Activated CD8-positive, alpha-beta memory T cell treated with anti-CD3 and anti-CD28 coated beads, Interleukin-2, amount 50 U/mL, for 1 hour (primary cell): Measurements from ENCODE around the gene TRIM39.

ENCODE experiments used
- DNase-seq: peaks from one replicate; pipeline ENCODE4 v3.0.0-alpha.2; 2020; ENCODE audit errors: extremely low read depth

Gene TRIM39

GRCh38 chr6:30327232-30327746 is 562 bp downstream of the TRIM39 start:
- DNase-seq: peak; percentile 81

DNA sequence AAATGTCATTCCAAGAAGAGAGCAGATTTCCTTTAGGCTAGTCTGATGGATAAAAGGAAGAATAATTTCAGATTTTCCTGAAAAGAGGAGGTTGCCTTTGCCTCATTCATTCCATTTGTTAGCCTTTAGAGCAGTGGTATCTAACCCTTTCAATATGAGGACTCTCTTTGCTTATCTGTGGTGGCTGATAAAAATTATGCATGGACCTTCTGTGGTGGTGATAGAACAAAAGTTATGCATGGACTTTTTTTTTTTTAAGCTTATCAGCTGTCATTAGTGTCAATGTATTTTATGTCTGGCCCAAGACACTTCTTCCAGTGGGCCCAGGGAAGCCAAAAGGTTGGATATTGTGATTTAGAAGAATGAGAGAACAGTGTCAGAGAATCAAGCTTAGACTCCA is 1.7 kb downstream of the TRIM39 start:
- DNase-seq: no peak

- no peak for DNase-seq
Observed at GRCh38 chr6:30329331-30329730, 2.6 kb downstream of the TRIM39 start.

- no peak for DNase-seq
Observed at GRCh38 chr6:30331981-30332380, 5.3 kb downstream of the TRIM39 start.

- no peak for DNase-seq
Observed at GRCh38 chr6:30334075-30334783, 7.5 kb downstream of the TRIM39 start.

DNA sequence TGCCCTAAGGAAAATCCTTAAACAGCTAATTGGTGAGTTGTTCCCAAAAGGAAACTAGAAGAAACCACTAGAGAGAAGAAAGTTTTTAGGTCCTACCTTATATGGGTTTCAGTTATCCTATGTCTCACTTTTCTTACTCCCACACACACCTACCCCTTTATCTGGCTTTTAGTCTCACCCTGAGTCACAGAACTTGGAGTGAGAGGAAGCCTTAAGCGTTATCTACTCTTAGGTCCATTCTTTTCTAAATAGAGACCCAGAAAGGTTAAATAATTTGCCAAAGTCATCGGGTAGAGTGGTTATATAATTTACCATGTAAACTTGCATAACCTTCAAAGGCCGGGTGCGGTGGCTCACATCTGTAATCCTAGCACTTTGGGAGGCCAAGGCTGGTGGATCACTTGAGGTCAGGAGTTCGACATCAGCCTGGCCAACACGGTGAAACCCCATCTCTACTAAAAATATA is 13.9 kb downstream of the TRIM39 start:
- no peak for DNase-seq

GRCh38 chr6:30341218-30341617 is 14.5 kb downstream of the TRIM39 start:
- no peak for DNase-seq

GRCh38 chr6:30341728-30342127 is 15.0 kb downstream of the TRIM39 start:
- no peak for DNase-seq

DNA sequence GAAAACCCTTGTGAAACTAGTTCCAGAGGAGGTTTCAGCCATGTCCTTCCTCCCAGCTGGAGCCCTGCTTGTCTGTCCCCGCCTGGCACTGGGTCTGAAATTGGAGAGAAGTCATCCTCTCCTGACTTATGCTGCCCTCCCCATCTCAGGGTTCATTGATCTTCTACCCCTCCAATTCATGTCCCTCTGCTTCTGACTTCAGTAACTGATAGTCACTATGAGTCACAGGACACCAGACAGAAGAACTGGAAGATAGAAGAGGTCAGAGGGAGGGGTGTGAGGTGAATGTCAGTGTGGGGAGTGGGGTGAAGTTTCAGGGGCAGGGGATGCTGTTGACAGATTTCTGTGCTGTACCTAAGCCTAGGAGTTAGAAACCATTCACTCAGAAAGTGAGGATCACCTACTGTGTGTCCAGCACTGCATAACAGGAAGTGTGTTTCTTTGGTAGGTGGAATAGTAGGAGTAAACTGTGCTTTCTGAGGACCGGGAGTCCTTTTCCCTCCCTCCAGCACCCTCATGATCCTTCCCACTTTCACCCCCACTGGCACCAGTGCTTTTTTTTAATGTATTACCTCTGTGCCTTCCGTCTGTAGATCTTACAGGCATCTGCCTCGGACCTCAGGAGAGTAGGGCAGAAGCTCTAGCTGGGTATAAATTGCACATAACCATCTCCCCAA is 17.6 kb downstream of the TRIM39 start:
- no peak for DNase-seq

DNA sequence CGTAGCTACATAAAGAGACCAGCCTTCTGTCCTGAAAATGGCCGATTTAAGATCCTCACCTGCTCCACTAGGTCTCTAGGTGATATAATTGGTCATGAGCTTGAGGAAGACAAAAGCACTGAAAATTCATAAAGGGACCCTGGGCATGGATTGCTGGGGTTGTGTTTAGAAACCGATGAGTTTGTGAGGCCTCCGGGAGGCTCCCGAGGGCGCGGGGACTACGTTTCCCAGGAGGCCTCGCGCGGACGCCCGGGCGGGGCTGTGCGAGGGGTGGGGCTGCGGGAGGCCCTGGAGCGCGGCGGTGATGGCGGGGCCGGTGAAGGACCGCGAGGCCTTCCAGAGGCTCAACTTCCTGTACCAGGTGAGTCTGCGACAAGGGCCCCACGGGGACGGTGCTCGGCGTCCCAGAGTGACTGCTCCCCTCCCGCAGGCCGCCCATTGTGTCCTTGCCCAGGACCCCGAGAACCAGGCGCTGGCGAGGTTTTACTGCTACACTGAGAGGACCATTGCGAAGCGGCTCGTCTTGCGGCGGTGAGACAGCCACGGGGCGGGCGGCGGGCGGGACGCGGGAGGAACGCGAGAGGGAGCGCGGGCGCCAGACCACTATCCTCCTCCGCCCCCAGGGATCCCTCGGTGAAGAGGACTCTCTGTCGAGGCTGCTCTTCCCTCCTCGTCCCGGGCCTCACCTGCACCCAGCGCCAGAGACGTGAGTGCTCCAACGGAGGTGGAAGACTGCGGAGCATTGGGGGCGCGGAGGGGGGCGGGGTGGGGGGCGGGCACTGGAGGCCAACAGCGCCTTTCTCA is 18.3 kb downstream of the TRIM39 start, which contains the start of gene RPP21:
Gene RPP21, plus strand, starts transcription at position 289 of the 804 bp plus-strand sequence. Its CDS starts 16 bp downstream, at position 305.
- DNase-seq: peak; percentile 38

GRCh38 chr6:30345852-30346251 is 19.1 kb downstream of the TRIM39 start:
- DNase-seq: no peak

- DNase-seq: no peak
Observed at GRCh38 chr6:30348957-30349356, 22.2 kb downstream of the TRIM39 start.

- no peak for DNase-seq
Observed at GRCh38 chr6:30349421-30350177, 22.9 kb downstream of the TRIM39 start.

DNA sequence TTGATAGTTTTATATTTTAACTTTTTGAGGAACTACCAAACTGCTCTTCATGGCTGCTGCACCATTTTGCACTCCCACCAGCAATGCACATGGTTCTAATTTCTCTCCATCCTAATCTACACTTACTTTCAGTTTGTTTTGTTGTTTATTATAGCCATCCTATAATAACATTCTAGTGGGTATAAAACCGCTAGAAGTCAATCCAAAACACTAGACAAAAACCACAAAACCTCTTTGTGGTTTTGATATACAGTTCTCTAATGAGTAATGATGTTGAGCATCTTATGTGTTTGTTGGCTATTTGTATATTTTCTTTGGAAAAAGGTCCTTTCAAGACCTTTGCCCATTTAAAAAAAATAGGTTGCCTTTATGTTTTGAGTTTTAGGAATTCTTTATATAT is 23.8 kb downstream of the TRIM39 start:
- DNase-seq: no peak

DNA sequence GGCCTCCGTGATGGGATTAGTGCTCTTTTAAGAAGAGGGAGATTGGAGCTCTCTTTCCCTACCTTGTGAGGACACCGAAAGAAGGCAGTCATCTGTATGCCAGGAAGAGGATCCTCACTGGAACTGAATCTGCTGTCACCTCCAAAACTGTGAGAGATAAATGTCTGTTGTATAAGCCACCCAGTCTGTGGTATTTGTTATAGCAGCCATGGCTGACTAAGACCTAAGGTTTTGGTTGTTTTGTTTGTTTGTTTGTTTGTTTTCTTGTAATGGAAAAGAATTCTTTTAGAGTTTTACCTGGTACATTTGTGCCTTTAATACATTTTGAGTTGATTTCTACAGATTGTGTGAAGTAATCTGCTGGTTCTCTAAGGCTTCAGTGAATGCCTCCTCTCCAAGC is 25.8 kb downstream of the TRIM39 start:
- DNase-seq: no peak

DNA sequence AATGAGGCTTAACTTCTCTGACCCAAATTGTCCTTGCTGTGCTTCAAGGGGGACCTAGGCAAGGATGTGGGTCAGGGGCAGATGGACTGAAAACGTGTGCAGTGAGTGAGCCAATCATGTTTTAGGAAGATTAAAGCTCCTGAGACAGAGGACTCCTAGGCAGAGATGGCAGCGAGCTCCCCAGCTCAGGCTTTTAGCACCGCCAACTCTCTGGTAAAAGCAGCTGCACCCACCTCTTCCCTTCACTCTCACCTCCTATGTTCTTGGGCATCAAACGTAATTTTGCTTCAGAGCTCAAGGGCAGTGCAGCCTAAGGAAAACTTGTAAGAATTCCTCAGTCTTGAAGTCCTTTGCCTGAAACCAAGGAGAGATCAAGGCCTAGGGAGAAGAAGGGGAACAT is 28.6 kb downstream of the TRIM39 start:
- DNase-seq: no peak

- DNase-seq: no peak
Observed at GRCh38 chr6:30356536-30356935, 29.8 kb downstream of the TRIM39 start.

DNA sequence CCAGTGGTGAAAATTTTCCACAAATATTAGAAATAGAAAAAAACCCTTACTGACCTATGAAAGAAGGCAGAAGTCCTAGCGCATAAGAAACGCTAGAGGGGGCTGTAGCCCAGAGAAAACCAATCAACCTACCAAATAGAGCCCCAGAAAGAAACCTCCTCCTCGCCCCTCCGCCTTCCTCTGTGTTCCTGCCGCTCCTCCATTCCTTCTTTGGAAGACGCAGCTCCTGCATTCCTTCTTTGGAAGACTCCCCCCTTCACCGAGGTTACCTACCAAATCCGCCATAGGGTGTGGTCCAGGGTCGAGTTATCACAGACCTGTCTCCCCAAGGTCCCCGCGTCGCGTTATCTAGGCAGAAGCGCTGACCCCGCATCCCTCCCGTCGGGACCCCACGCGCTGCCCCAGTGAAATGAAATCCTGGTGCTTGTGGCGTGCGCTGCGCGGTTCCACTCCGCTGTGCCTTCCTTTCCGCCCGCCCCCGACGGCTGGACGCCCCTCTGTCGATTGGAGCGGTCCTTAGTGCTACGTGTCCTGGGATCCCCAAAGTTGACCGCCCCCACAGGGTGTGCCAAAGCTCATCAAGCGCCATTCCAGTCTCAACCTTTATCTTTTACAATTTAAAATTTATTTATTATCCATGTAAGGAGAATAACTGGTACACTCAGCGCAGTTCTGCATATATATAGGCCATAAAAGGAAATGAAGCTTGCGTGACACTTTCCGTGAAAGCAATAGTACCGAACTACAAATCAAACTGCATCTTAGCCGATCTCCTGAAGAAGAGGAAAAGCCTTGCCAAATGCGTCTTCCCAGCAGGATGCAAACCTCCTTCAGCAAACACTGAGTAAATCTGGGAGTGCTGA is 31.2 kb downstream of the TRIM39 start:
- DNase-seq: peak; percentile 17

DNA sequence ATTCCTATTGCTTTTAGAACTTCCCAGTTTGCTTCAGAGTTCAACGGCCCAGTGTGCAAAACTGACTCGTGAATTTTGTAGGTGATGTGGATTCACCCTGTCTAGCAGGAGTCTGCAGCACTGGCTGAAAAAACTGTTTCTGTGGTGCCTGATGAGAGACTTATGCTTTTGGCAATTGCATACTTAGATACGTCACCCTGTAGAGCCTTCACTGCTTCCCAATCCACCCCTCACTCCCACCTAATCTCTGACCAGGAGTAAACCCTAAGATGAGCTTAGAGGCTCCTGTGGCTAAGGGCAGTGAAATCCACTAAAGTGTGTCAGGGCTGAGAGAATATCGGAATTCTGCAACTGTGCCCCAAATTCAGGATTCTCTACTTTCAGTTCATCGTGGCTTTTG is 32.5 kb downstream of the TRIM39 start:
- no peak for DNase-seq

DNA sequence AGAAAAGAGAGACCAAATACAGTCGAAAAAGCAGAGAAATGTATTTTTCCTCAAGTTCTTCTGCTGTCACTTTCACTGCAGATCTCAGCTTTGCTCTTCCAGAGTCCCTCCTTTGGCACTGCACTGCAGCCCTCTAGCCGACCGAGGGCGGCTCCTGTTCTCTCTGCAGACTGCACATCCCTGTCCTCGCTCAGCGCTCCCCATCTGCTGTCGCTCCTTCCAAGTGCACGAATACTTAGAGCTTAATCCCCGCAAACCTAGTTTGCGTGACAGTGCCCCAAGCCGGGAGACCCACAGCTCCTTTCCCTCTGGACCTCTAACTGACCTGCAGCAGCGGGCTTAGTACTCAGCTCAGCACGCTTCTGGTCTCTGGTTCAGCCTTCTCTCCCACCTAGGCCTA is 33.4 kb downstream of the TRIM39 start:
- DNase-seq: no peak

DNA sequence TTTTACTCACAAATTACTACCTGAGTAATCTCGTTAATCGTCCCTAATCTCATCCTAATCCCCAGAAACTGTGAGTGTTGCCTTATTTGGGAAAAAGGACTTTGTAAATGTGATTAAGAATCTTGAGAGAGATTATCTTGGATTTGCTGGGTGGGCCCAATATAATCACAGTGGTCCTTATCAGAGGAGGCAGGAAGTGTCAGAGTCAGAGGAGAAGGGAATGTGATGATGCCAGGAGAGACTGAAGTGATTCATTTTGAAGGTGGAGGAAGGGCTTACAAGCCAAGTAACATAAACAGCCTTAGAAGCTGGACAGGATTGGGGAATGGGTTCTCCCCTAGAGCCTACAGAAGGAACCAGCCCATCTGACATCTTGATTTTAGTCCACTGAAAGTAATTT is 34.9 kb downstream of the TRIM39 start:
- no peak for DNase-seq
